ENCODE results near the gene BRD4.

BRD4 gene

GRCh38 chr19:15222738-15223648 lies 109.3 kb downstream of the BRD4 start:
- peak; percentile 95 for DNase-seq (ENCODE audit: low spot score)

- DNase-seq (ENCODE audit: low spot score): no peak
Measured at GRCh38 chr19:15220833-15221232, 111.5 kb downstream of the BRD4 start.

- DNase-seq (ENCODE audit: low spot score): no peak
Measured at GRCh38 chr19:15218501-15218900, 113.8 kb downstream of the BRD4 start.

GRCh38 chr19:15216363-15216762 lies 116.0 kb downstream of the BRD4 start:
- no peak for DNase-seq (ENCODE audit: low spot score)

- no peak for DNase-seq (ENCODE audit: low spot score)
Measured at GRCh38 chr19:15213715-15214381, 118.5 kb downstream of the BRD4 start.

GRCh38 chr19:15212711-15213110 lies 119.6 kb downstream of the BRD4 start:
- no peak for DNase-seq (ENCODE audit: low spot score)

GRCh38 chr19:15210323-15210781 lies 122.0 kb downstream of the BRD4 start:
- no peak for DNase-seq (ENCODE audit: low spot score)

GRCh38 chr19:15201374-15202023 lies 130.8 kb downstream of the BRD4 start:
- no peak for DNase-seq (ENCODE audit: low spot score)

GRCh38 chr19:15200553-15201364 lies 131.6 kb downstream of the BRD4 start, which contains the start of gene NOTCH3:
Gene NOTCH3, minus strand, starts transcription at chr19:15200995. Its CDS starts 90 bp downstream, at chr19:15200905.
- peak; percentile 70 for DNase-seq (ENCODE audit: low spot score)

GRCh38 chr19:15199661-15200552 lies 132.4 kb downstream of the BRD4 start:
- no peak for DNase-seq (ENCODE audit: low spot score)

- DNase-seq (ENCODE audit: low spot score): no peak
Measured at GRCh38 chr19:15198951-15199660, 133.2 kb downstream of the BRD4 start.

GRCh38 chr19:15197942-15198341 lies 134.4 kb downstream of the BRD4 start:
- no peak for DNase-seq (ENCODE audit: low spot score)

GRCh38 chr19:15197275-15197941 lies 134.9 kb downstream of the BRD4 start:
- DNase-seq (ENCODE audit: low spot score): no peak

GRCh38 chr19:15196360-15197005 lies 135.9 kb downstream of the BRD4 start:
- DNase-seq (ENCODE audit: low spot score): no peak

- DNase-seq (ENCODE audit: low spot score): peak; percentile 73
Measured at GRCh38 chr19:15195371-15196334, 136.7 kb downstream of the BRD4 start.

GRCh38 chr19:15194938-15195337 lies 137.4 kb downstream of the BRD4 start:
- no peak for DNase-seq (ENCODE audit: low spot score)

- DNase-seq (ENCODE audit: low spot score): no peak
Measured at GRCh38 chr19:15191982-15192381, 140.4 kb downstream of the BRD4 start.

GRCh38 chr19:15191514-15191913 lies 140.8 kb downstream of the BRD4 start:
- no peak for DNase-seq (ENCODE audit: low spot score)
